Renal pelvis (tissue), 4 donors: ENCODE measurements around the gene DNAJB6. TPM values are rescaled to one million over a fixed set of nuclear protein-coding genes. Genes with fewer than 3 reads are reported as not detected.

ENCODE experiments used
- DNase-seq: peaks from one replicate; pipeline ENCODE4 v3.0.0-alpha.2; 2013
- polyA plus RNA-seq, 3 donors: library from polyadenylated mRNA; unstranded; fragments of 120-200 nt; gene quantifications; one replicate each; pipeline ENCODE4 v1.2.1, GENCODE V29; 2013; ENCODE audit not compliant: insufficient read length in 3 of 3

DNAJB6 gene
- polyA plus RNA-seq, 3 donors: 139 to 167 (median 153) TPM

DNA sequence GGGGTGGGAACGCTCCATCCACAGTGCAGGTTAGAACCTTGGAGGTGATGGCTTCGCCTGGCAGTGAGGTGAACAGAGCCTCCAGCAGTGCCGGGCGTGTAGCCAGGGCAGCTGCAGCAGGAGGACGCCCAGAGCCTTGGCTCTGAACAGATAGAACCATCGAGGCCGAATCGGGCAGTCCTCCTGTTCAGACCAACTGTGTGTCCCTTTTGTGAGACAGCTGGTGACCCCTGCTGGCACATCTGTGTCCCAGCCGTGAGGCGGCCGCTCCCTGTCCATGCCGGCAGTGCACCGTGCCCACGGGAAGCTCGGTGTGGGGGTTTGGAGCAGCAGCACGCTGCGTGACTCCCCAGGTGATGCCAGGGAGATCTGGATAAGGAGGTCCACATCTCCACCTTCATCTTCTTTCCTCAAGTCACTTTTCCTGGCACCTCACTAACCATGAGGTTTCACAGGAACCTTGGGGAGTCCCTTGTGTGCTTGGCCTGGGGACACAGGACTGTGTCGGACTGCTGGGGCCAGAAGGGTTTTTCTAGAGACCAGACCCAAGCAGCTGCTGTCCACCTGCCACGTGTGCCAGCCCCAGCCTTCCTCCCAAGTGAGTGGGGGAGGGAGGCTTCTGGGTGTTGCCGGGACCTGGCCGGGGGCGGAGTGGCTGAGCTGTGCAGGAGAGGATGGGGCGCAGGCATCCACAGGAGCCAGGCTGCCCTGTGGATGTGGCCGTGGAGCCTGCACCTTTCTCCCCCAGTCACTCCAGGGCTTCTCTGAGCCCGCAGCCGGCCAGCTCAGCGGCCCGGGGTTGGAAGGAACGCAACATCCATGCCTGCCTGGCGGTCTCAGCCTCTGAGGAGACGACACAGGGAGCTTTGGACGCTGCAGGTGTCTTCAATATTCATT, 69.4 kb downstream of the DNAJB6 start:
- DNase-seq: no peak

DNA sequence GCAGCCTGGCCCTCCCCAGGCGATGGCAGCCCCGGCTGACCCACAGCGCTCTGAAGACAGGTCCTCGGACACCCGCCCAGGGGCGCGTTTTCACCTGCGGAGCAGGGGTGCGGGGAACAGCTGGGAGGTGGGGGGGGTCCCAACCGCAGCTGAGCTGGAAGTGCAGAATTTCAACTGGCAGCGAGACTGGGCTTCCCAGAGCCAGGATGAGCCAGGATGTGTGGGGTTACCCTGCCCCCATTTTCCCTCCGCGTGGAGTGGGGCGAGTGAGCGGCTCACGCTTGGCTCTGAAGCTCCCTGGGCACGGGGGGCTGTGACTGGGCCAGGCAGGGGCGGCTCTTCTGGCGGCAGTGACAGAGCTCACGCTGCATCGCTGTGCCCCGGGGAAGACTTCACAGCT, 70.2 kb downstream of the DNAJB6 start:
- no peak for DNase-seq

DNA sequence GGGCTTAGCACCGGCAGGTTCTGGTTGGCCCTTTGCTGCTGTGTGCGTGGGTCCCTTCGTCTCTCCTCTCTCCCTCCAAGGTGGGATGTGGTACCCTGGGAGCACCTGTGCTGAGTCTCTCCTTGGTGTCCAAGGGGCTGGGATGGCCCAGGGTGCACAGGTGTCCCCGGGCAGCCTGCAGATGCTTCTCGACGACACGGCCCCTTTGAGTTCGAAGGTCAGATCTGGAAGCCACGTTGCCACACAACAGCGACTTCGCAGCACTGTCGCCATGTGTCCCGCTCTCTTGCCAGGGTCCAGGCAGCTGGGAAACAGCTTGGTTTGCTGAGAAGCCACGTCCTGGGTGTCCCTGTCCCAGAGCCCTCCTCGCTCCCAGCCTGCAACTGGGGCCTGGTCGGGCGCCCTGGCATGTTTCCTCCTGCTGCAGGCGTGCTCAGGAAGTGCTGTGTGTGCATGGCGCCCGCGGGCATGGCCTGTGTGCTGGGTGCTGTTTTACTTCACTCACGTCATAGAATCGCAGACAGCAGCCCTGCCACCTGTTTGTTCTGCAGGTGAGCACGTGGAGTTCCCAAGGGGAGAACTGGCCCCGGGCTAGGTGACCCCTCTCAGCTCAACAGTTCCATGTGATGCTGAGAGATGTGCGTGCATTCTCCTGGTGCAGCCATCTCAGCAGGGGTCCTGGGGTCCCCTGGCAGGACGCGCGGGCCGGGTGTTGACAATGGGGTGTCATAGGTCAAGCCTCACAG, 70.9 kb downstream of the DNAJB6 start:
- no peak for DNase-seq

DNA sequence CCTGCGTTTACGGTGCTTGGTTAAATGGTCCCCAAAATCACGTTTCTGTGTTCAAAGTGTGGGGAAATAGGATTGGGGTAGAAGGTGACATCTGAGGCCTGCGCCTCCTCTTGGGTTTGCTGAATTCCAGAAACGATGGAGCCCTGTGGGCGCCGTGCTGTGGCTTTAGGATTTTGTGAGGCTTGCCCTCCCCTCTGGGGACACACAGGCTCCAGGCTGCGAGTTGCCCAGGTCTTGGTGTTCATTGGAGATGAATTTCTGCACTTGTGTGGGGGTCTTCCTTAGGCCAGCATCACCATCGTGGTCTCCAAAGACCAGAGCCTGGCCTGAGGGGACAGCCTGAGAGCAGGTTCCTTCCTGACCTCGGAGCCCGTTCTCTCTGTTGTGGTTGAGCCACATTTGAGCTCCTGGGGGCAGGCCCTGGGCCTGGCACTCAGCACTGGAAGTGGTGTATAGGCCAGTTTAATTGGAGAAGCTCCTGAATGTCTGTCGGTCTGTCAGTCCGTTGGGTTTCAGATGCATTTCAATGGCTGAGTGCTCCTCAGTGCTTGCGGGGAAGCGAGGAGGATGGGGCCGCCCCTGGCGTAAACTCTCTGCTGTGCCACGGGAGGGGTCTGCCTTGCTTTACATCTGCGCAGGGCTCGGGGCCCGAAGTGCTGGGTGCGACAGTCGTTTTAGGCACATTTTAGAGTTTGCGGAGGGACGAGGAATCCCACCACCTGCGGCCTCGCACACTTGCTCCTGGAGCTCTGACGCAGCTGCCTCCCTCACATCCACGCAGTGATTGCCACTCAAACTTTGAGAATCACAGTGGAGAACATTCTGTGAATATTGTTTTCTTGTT, 71.7 kb downstream of the DNAJB6 start:
- no peak for DNase-seq

DNA sequence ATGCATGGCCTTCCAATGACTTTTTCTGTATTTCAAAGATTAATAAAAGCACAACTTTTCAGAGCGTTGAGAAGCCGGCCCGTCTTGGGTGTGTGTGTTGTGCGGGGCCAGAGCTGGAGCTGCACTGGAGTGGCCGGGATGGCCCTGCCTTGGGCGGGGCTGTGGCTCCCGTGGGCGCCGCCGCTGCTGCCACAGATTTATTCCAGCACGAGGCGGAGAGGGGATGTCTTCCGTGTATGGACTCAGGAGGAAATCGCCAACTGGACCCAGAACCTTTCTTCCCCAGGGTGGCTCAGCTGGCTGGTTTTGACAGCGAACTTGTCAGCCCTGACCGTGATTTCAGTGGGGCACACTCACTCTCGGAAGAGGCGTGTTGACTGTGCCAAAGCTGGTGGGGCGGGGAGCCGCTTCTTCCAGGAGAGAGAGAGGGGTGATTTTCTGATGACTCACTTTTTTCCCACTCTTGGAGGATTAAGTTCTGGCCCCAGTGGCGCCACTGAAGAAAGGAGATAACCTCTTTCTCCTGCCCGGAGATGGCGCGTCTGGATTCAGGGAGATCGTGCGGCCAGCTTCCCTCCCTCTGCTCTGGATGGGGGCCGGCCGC, 72.4 kb downstream of the DNAJB6 start:
- DNase-seq: no peak

DNA sequence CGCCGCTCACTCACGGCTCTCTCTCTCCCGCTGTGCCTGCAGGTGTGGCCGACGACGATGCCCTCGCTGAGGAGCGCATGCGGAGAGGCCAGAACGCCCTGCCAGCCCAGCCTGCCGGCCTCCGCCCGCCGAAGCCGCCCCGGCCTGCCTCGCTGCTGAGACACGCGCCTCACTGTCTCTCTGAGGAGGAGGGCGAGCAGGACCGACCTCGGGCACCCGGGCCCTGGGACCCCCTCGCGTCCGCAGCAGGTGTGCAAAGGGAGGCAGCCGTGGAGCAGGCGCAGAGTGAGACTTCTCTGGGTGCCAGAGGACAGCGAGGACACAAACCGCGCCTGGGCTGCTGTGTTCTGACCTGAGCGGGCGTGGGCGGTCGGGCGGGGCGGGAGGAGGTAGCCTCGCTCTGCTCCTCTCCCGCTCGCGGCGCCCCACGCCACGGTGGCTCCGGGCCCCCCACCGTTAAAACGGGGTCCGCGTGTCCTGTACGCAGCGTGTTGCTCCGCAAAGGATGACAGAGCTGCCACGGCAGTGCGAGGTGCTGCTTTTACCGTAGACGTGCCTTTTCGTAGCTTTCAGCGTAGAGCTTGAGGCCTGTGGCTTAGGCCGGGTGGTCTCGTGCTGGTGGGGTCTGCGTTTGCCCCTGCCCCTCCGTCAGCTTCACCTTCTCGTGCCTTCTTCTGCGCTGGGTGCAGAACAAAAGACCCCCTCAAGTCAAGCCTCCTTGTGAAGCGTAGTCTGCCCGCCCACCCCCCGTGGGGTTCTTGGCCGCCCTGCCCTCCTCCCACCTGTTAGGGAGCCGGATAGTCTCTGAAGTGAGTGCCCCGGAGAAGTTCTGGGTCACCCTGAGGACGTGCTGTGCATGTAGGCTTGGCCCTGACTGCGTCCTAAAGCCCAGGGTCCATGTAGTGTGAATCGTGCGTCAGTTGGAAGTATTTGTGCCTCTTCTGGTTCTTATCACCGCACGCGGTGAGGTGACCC, 73.2 kb downstream of the DNAJB6 start:
- no peak for DNase-seq

DNA sequence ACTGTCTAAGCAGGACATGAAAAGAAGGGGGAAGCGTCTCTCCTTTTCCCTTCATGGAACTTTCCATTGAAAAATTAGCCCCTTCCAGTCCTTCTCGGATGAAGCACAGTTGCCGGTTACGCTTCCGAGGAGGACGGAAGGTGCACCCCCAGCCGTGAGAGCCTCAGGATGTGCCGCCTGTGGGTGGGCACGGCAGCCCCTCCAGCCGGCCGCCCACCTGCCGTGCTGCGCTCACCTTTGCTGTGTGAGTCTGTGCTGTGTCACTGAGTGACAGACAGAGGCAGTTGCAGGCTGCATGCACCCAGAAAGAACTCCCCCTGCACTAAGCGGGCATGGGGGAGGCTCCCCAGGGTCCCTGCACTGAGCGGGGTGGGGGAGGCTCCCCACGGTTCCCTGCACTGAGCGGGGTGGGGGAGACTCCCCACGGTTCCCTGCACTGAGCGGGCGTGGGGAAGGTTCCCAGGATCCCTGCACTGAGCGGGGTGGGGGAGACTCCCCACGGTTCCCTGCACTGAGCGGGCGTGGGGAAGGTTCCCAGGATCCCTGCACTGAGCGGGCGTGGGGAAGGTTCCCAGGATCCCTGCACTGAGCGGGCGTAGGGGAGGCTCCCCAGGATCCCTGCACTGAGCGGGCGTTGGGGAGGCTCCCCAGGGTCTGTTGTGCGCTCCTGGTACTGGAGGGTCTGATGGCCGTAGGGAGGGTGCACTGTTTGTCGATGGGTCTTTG, 74.2 kb downstream of the DNAJB6 start:
- no peak for DNase-seq

DNA sequence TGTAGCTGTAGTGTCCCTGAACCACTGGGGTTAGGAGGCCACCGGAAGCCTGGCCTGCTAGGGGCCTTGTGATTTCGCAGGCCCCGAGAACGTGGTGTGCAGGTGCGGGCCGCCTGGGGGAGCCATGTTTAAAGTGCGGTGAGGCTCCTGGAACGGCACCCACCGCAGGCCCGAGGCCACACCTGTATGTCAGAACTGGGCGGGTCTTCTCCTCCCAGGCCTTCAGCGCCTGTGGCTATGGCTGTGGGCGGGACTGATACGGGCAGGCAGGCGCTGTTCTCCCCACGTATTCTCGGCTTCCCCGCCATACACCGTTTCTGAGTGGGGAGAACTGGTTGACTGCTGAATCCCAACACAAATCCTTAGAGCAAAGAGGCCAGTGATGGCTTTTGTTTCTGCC, 74.8 kb downstream of the DNAJB6 start:
- no peak for DNase-seq

DNA sequence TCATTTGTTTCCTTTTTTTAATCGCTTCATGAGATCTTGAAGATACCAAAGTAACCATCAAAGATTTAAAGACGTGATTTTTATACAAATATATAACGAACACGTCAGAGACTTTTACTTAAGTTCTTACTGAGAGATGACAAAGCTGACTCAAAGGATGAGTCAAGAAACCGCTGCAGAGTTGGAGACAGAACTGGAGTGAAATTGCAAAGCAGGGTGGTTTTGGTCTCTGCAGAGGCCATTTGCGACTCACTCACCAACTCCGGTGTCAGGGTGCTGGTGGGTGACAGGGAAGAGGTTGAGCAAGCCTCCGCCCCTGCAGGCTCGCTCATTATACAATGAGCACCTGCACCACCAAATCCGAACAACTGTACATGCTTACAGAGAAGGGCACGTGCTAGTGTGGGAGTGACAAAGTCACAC, 75.2 kb downstream of the DNAJB6 start:
- DNase-seq: no peak

DNA sequence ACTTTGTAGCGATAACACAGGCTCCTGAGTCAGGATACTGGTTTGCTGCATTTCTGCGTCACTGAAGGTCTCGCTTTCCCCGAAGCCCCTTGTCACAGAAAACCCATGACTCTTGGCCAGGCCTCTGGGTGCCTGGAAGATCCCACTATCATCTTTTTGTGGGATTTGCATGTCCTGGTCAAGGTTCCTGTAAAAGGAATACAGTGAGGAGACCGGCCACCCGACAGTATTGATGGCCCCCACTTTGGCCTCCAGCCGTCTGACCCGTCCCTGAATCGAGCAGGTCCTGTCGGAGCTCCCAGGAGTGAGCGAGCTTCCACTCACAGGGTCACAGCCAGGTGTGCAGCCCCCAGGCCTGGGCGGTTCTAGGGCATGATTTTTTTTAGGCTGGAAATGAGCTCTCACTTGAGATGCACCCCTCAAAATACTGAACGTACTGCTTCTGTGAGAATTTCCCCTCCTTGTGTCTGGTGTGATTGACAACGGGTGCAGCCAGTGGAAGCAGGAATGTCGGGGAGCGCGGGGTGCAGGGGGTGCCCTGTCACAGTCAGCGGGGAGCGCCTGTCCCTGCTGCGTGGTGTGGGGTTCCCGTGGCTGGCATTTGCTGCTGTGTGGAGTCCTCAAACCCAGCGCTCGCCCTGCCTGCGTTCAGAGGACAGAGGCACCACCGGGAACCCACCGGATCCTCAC, 75.8 kb downstream of the DNAJB6 start:
- DNase-seq: no peak

DNA sequence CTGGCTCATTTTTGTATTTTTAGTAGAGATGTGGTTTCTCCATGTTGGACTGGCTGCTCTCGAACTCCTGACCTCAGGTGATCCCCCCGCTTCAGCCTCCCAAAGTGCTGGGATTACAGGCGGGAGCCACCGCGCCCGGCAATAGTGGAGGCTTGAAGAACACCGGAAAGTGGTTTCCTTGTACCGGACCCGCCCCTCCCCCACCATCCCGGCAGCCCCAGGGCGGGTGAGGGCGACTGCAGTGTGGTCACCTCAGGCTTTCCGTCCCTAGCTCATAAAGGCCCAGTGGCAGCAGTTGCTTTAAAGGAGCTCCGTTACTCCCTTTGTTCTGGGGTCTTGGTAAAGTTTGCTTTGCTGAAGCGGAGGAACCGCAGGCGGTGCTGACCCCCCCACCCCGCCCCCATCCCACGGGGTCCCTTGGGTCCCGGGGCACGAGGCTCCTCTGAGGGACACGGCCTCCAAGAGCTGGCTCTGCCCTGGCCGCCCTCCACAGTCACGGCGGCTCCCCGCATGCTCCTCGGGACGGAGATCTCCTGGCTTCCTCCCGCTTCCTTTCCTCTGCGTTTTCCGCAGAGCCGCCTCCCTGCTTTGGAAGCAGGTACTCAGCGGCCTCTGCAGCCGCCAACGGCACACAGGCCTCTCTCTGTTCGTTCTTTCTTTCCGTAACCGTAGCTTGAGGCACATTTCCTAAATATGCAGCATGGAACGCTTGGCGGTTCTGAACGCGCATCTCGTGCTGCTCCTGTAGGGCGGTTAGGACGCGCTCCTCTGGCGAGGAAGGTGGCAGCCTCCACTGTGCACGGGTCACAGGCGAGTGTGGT, 77.3 kb downstream of the DNAJB6 start:
- no peak for DNase-seq

DNA sequence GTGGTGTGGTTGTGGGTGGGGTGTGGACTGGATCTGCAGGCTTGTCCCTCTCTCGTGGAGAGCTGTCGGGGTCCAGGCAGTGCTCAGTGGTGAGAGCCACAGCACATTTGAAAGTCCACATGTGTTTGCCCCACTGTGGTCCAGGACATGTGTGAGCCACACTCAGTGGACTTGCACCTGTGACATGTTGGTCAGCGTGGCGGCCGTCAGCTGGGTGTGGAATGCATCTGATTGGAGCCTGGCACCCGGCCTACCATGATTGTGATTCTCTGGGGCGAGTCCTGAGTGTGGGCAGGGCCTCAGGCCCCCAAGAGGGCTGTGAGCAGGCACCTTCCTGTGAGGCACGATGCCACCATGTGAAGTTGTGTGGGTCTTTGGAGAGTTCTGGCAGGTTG, 77.9 kb downstream of the DNAJB6 start:
- no peak for DNase-seq

DNA sequence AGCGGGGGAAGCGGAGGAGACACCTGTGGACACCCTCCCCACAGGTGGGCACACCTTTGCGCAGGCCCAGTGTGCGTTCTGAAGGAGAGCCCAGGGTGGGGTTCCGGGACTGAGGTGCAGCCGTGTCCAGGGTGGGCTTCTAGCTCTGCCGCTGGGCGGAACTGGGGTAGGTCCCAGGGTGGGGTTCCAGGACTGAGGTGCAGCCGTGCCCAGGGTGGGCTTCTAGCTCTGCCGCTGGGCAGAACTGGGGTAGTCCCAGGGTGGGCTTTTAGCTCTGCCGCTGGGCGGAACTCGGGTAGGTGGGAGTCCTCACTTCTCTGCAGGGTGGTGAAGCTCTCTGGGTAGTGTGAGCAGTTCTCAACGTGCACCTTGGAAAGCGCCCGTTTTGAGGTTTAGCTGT, 78.7 kb downstream of the DNAJB6 start:
- no peak for DNase-seq

DNA sequence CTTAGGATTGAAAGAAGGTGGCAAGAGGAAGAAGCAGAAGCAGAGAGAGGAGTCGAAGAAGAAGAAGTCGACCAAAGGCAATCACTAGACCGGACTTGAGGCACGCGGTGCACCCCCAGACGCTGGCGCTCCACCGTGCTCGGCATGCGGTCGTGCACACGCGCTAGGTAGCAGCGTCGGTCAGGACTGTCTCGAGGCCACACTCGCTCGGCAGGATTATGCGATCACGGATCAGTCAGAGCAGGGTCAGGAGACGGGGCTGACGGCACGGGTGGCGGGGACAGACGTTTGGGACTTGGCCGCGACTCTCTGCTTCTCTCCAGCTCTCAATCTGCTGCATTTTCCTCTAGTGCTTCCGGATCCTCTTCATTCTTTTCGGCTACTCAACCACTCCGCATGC, 79.2 kb downstream of the DNAJB6 start:
- DNase-seq: no peak

DNA sequence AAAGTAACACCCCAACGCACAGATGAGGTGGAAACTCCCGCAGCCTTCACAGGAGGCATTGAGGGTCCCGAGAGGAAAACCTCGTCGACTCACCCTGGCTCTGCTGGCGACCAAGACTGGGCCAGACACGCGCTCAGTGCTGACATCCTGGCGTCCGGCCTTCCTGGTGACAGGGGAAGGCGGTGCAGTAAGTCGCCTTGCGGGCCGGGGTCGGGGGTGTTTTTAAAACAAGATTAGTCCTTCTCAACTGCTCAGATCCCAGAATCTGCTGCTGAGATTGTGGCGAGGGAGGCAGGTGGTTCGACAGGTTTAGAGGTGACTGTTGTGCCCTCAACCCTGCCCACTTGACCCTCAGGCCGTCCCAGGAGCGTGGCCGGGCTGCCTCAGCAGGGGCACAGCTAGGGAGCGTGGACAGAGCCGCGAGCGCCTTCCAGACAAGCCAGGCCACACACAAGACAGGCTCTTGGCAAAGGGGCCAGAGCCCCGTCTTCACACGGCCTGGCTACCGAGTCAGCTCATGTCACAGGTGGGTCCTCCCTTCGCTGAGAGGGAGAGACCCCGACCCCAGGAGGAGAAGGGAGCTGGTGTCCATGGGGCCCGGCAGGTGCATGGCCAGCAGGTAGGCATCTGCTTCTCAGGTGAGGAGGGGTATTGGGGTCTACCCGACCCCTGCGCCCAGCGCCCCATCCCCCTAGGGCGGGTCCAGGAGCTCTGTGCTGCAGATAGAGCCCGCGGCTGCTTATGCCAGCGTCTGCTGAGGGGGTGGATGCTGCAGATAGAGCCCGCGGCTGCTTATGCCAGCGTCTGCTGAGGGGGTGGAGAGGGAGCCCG, 81.6 kb downstream of the DNAJB6 start:
- DNase-seq: no peak

DNA sequence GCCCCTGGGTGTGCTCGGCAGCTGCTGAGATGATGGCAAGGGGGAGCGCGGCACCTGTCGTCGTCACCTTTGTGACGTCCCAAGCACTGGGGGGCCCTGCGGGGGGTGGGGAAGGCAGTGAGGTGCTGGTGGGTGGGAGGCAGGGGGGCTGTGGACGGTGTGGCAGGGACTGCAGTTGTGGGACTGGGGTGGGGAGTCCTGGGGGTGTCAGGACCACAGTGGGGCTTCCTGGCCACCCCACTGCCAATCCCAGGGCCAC, 82.2 kb downstream of the DNAJB6 start:
- DNase-seq: no peak

DNA sequence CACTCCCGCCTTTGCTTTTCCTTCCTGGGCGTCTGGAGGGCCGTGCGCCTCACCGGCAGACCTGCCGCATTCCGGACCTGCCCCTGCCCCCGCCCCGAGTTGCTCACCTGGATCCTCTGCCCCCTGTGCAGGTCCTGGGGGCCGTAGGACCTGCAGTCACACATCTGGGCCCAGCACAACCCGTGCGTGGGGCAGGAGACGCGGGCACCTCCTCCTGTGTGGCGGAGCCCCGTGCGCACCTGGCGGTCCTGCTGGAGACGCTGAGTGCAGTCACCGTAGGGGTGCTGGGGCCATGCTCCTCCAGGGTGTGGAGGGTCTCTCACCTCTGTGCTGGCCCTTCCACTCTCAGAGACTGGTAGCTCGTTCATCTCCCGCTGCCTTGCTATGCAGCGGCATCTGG, 85.5 kb downstream of the DNAJB6 start:
- DNase-seq: no peak

DNA sequence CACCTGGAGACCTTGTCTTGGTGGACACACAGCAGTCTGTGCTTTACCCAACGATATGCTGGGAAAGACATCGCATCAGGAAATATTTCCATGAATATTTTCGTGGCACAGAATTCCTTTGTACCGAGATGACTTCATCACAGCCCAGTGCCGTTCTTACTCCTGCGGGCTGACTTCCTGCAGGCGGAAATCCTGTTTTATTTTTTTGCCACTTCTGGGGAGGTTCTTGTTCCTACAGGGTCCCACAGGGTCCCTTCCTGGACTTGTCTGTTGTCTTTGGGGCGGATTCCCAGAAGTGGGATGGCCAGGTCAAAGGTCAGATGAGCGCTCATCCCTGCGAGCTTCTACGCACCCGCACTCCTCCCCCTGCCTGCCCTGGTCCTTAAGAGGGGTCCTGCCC, 86.5 kb downstream of the DNAJB6 start:
- DNase-seq: no peak
